Measurements from ENCODE around the gene RANBP10. TPM values are rescaled to one million over a fixed set of nuclear protein-coding genes. Genes with fewer than 3 reads are reported as not detected.
A peak's percentile ranks its signal among the peaks of the same experiment; 100 is the strongest.

Gene RANBP10
- total and polyA plus RNA-seq, 9 of the 15 experiments (the other 6 are each of a cell fraction or from before 2014, with no cell fraction given): 0.61 to 19.3 (median 5.9) TPM

GRCh38 chr16:67719048-67719777 is 87.1 kb downstream of the RANBP10 start, which contains the start of gene GFOD2 (continued):
- TF ChIP-seq ZNF511 (CRISPR knock-in tag; IDR thresholded peaks at IDR 0.05): peak; percentile 76; the same call in 1 of the 2 replicates
- TF ChIP-seq TAF1 (IDR thresholded peaks at IDR 0.05; ENCODE audit: control insufficient read depth, extremely low read depth, insufficient read depth, low read length, severe bottlenecking): peak; percentile 94
- 0 out of 2 replicates have a peak, but pooled peaks have one; percentile 22 for TF ChIP-seq SMAD4 (CRISPR knock-in tag; conservative IDR thresholded peaks at IDR 0.05)
- TF ChIP-seq ASH1L (IDR thresholded peaks at IDR 0.05; ENCODE audit: borderline replicate concordance, low read depth, partially characterized antibody): no peak
- TF ChIP-seq NEUROD1 (IDR thresholded peaks at IDR 0.05; ENCODE audit: borderline replicate concordance, low read depth, low read length, partially characterized antibody): peak; percentile 65
- TF ChIP-seq NR2F6 (CRISPR knock-in tag; IDR thresholded peaks at IDR 0.05): no peak
- TF ChIP-seq C11orf30 (IDR thresholded peaks at IDR 0.05; ENCODE audit: low read depth): no peak
- peak; percentile 72 for TF ChIP-seq ZFX (CRISPR knock-in tag; IDR thresholded peaks at IDR 0.05)
- TF ChIP-seq ZNF347 (CRISPR knock-in tag; IDR thresholded peaks at IDR 0.05; ENCODE audit: low read depth): no peak
- no peak for TF ChIP-seq ZNF707 (CRISPR knock-in tag; conservative IDR thresholded peaks at IDR 0.05)
- TF ChIP-seq ELF4 (CRISPR knock-in tag; IDR thresholded peaks at IDR 0.05): no peak
- TF ChIP-seq SRSF1 (IDR thresholded peaks at IDR 0.05; ENCODE audit: low read depth, low read length): no peak
- peak in 2 of 3 experiments; percentile 24 to 50 for TF ChIP-seq YY1 (IDR thresholded peaks at IDR 0.05; ENCODE audit: borderline replicate concordance in 1 of 3, control insufficient read depth in 1 of 3, extremely low read depth in 1 of 3, insufficient read depth in 3 of 3, insufficient read length in 1 of 3, insufficient replicate concordance in 2 of 3, low read depth in 1 of 3, low read length in 2 of 3)
- TF ChIP-seq TRIM24 (IDR thresholded peaks at IDR 0.05): peak in 1 of 2 experiments; percentile 10; a peak in 1 of 4 replicates
- no peak for TF ChIP-seq NFE2L1 (tag; IDR thresholded peaks at IDR 0.05; ENCODE audit: borderline replicate concordance, low read depth)
- TF ChIP-seq E2F6 (IDR thresholded peaks at IDR 0.05; ENCODE audit: borderline replicate concordance in 1 of 2, extremely low read depth in 1 of 2, insufficient read depth in 1 of 2, insufficient read length in 1 of 2, low read depth in 1 of 2, low read length in 1 of 2, poor library complexity in 1 of 2, severe bottlenecking in 1 of 2): peak in 1 of 2 experiments; percentile 72
- 0 out of 2 replicates have a peak, but pooled peaks have one; percentile 19 for TF ChIP-seq MYNN (IDR thresholded peaks at IDR 0.05)
- no peak for TF ChIP-seq MYNN (CRISPR knock-in tag; IDR thresholded peaks at IDR 0.05)
- peak; percentile 81; the same call in 1 of the 2 replicates for TF ChIP-seq GTF2E2 (tag; IDR thresholded peaks at IDR 0.05)
- peak; percentile 94 for TF ChIP-seq KDM5B (IDR thresholded peaks at IDR 0.05; ENCODE audit: insufficient replicate concordance, low read depth, low read length)
- peak; percentile 88; the same call in 1 of the 2 replicates for TF ChIP-seq ETV5 (CRISPR knock-in tag; IDR thresholded peaks at IDR 0.05; ENCODE audit: low read depth)
- peak; percentile 92 for TF ChIP-seq MEIS2 (IDR thresholded peaks at IDR 0.05; ENCODE audit: partially characterized antibody)
- no peak for TF ChIP-seq CREB1 (IDR thresholded peaks at IDR 0.05)
- peak; percentile 33; the same call in 1 of the 2 replicates for TF ChIP-seq CREB1 (CRISPR knock-in tag; IDR thresholded peaks at IDR 0.05)
- no peak for TF ChIP-seq HOXB6 (CRISPR knock-in tag; IDR thresholded peaks at IDR 0.05; ENCODE audit: borderline replicate concordance)
